ENCODE data around the gene C1orf226. TPM values are rescaled to one million over a fixed set of nuclear protein-coding genes. Genes with fewer than 3 reads are reported as not detected.

The C1orf226 gene
- total and polyA plus RNA-seq, 2 of the 8 experiments (the other 6 are each of a cell fraction or from before 2014, with no cell fraction given): 8.2 to 18.8 TPM

DNA sequence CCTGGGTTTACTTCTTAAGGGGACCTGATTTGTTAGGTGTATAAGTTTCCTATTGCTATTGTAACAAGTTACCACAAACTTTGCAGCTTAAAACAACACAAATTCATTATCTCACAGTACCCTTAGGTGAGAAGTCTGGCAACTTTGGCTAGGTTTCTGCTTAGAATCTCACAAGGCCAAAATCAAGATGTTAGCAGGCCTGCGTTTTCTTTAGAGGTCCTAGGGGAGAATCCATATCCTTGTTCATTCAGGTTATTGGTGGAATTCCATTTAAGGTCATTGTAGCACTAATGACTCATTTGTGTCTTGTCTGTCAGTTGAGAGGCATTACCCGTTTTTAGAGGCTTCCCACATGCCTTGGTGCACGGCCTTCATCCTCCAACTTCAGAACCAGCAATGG is 38.6 kb downstream of the C1orf226 start:
- Histone ChIP-seq H4K5ac (ENCODE audit: insufficient read length, low read depth, low read length) (no peak overlapping the region), H3K23ac (ENCODE audit: insufficient read length) (no peak overlapping the region), H4K91ac (replicated peaks; ENCODE audit: insufficient read length, low read length) (no peak overlapping the region), H3K79me2 (ENCODE audit: control insufficient read depth in 1 of 2, insufficient read depth in 2 of 2, low read length in 2 of 2) (no peaks in the 10 kb centered on the region), H3K4me2 (ENCODE audit: insufficient read depth in 1 of 2, low read depth in 2 of 2, low read length in 2 of 2) (no peak overlapping the region), H4K20me1 (replicated peaks in 1 of 2; ENCODE audit: control insufficient read depth in 1 of 2, insufficient read depth in 2 of 2, low read length in 2 of 2) (no peaks in the 10 kb centered on the region), H2BK15ac (ENCODE audit: low read length) (no peak overlapping the region), H3K4ac (replicated peaks; ENCODE audit: insufficient read length, low read depth, low read length) (no peak overlapping the region), H2BK120ac (replicated peaks; ENCODE audit: low read depth, low read length) (no peak overlapping the region), H3K56ac (replicated peaks; ENCODE audit: insufficient read length, low read depth, low read length) (no peak overlapping the region), H2BK12ac (ENCODE audit: low read depth, low read length) (no peak overlapping the region), H2AFZ (ENCODE audit: low read length) (no peak overlapping the region), H3K18ac (ENCODE audit: extremely low read depth, low read length) (no peak overlapping the region), H3K27ac (ENCODE audit: low read depth, low read length) (no peak overlapping the region), H3K23me2 (ENCODE audit: low read depth, low read length) (no peaks in the 10 kb centered on the region), H3K4me3 (ENCODE audit: extremely low read depth in 1 of 4, insufficient read depth in 2 of 4, low read depth in 3 of 4, low read length in 4 of 4) (no peak overlapping the region), H2BK5ac (ENCODE audit: low read depth, low read length) (no peak overlapping the region), H2BK20ac (ENCODE audit: low read length) (no peak overlapping the region), H2AK5ac (ENCODE audit: low read depth, low read length) (no peak overlapping the region), H3K79me1 (ENCODE audit: low read depth, low read length) (no peaks in the 10 kb centered on the region), H3K14ac (ENCODE audit: insufficient read length) (no peak overlapping the region), H3K4me1 (replicated peaks in 1 of 4; ENCODE audit: control insufficient read depth in 3 of 4, insufficient read depth in 4 of 4, low read length in 3 of 4) (no peaks in the 10 kb centered on the region), H3K9me3 (ENCODE audit: insufficient read depth in 2 of 2, low read depth in 1 of 2, low read length in 1 of 2) (no peaks in the 10 kb centered on the region; a peak in 1 of 4 replicates), H3K9ac (replicated peaks in 1 of 4; ENCODE audit: extremely low read depth in 1 of 4, low read depth in 3 of 4, low read length in 3 of 4) (no peak overlapping the region), H3K36me3 (ENCODE audit: control insufficient read depth in 2 of 4, insufficient read depth in 4 of 4, low read length in 3 of 4) (no peaks in the 10 kb centered on the region), H4K8ac (ENCODE audit: extremely low read depth, insufficient read depth, low read length) (no peak overlapping the region), H3K27me3 (replicated peaks in 1 of 4; ENCODE audit: control insufficient read depth in 3 of 4, extremely low read depth in 1 of 4, insufficient read depth in 3 of 4, low read length in 3 of 4) (no peaks in the 10 kb centered on the region)
- POLR2A ChIA-PET (ENCODE audit: partially characterized antibody): no interaction called here
- CTCF ChIA-PET (ENCODE audit: partially characterized antibody): interaction anchor here (1.0 to 1.3 kb wide), 2 partner anchors 13 to 26 kb away, joined by 3 to 4 read pairs; no protein-coding TSS in a partner anchor
- no peak for TF ChIP-seq YY1 (IDR thresholded peaks at IDR 0.05; ENCODE audit: low read depth, low read length)
- no peak for TF ChIP-seq TEAD4 (IDR thresholded peaks at IDR 0.05; ENCODE audit: low read depth, low read length)
- TF ChIP-seq RAD21 (IDR thresholded peaks at IDR 0.05 in 1 of 2, conservative IDR thresholded peaks at IDR 0.05 in 1 of 2; ENCODE audit: low read depth in 2 of 2, low read length in 2 of 2): no peak
- TF ChIP-seq HDAC6 (IDR thresholded peaks at IDR 0.05; ENCODE audit: low read depth, low read length): no peak
- TF ChIP-seq NANOG (IDR thresholded peaks at IDR 0.05; ENCODE audit: insufficient read depth, low read depth, low read length, poor library complexity, severe bottlenecking): no peak
- TF ChIP-seq SIRT6 (IDR thresholded peaks at IDR 0.05; ENCODE audit: low read length): no peak
- no peak for TF ChIP-seq POLR2A (IDR thresholded peaks at IDR 0.05; ENCODE audit: control extremely low read depth in 1 of 2, low read depth in 2 of 2, low read length in 2 of 2)
- TF ChIP-seq CHD1 (IDR thresholded peaks at IDR 0.05; ENCODE audit: low read depth, low read length): no peak
- TF ChIP-seq, protein P1, sequence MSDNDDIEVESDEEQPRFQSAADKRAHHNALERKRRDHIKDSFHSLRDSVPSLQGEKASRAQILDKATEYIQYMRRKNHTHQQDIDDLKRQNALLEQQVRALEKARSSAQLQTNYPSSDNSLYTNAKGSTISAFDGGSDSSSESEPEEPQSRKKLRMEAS (IDR thresholded peaks at IDR 0.05): no peak
- no peak for FAIRE-seq
- DNase-seq (ENCODE audit: low read depth in 1 of 2, low spot score in 2 of 2): no peak
- 94% methylated on average over 3 of the region's 3 CpGs; no CpG with 5 or more reads in 1 of the 2 experiments for WGBS, 2 experiments (ENCODE audit: extremely low coverage in 1 of 2, insufficient coverage in 1 of 2, insufficient read length in 1 of 2, insufficient replicate concordance in 2 of 2, low coverage in 1 of 2, low lambda C conversion rate in 2 of 2, missing lambda C conversion rate in 1 of 2)

All from H1 (cell line).